HepG2 (cell line): ENCODE results near the gene STAP1. TPM values are rescaled to one million over a fixed set of nuclear protein-coding genes. Genes with fewer than 3 reads are reported as not detected.

Experiments
- CHCHD3 ChIP-seq: sonication (generic); formaldehyde crosslinking; IDR thresholded peaks from 2 replicates; pipeline ENCODE4 v1.8.0; 2022; ENCODE audit warnings: mild to moderate bottlenecking, missing genetic modification reagents, moderate library complexity
- ELF4 ChIP-seq: sonication (generic); formaldehyde crosslinking; IDR thresholded peaks from 2 replicates; pipeline ENCODE4 v1.5.0; 2020; ENCODE audit warnings: missing genetic modification reagents, mild to moderate bottlenecking, moderate library complexity, borderline replicate concordance
- ERF ChIP-seq: IDR thresholded peaks from 2 replicates; pipeline ENCODE4 v1.6.1; 2018; ENCODE audit warnings: missing biosample characterization, missing genetic modification reagents
- FOXK2 ChIP-seq: fragments of 450-650 bp; IDR thresholded peaks from 2 replicates; pipeline ENCODE4 v1.6.1; 2016
- HINFP ChIP-seq: sonication (generic); formaldehyde crosslinking; IDR thresholded peaks from 2 replicates; pipeline ENCODE4 v1.4.0; 2020; ENCODE audit warnings: low read depth, mild to moderate bottlenecking, missing genetic modification reagents
- HNF1B ChIP-seq: sonication (generic); formaldehyde crosslinking; IDR thresholded peaks from 2 replicates; pipeline ENCODE4 v1.5.1; 2020; ENCODE audit warnings: mild to moderate bottlenecking, moderate library complexity, missing genetic modification reagents
- HNF4G ChIP-seq, 2 experiments: sonication (generic) in 1 of 2; formaldehyde crosslinking in 1 of 2; IDR thresholded peaks; 2 replicates each; pipeline versions ENCODE4 v1.4.0 to v1.6.1; 2011 to 2020; ENCODE audit warnings: borderline replicate concordance in 2 of 2, low read depth in 2 of 2, mild to moderate bottlenecking in 2 of 2, low read length in 1 of 2, missing genetic modification reagents in 1 of 2, moderate library complexity in 1 of 2
- HOMEZ ChIP-seq: IDR thresholded peaks from 2 replicates; pipeline ENCODE4 v1.6.1; 2016; ENCODE audit warnings: low read depth
- JDP2 ChIP-seq: sonication (generic); formaldehyde crosslinking; IDR thresholded peaks from 2 replicates; pipeline ENCODE4 v1.8.1; 2022; ENCODE audit warnings: missing genetic modification reagents, borderline replicate concordance
- MAFF ChIP-seq: IDR thresholded peaks from 2 replicates; pipeline ENCODE4 v1.6.1; 2011; ENCODE audit warnings: low read depth, low read length, improper control_type of control experiment
- MED8 ChIP-seq: sonication (generic); formaldehyde crosslinking; IDR thresholded peaks from 2 replicates; pipeline ENCODE4 v1.8.1; 2023; ENCODE audit warnings: mild to moderate bottlenecking, missing genetic modification reagents; ENCODE audit not compliant: insufficient replicate concordance
- NRL ChIP-seq: sonication (generic); formaldehyde crosslinking; IDR thresholded peaks from 2 replicates; pipeline ENCODE4 v1.5.0; 2020; ENCODE audit warnings: missing genetic modification reagents, mild to moderate bottlenecking, moderate library complexity, borderline replicate concordance
- RERE ChIP-seq: IDR thresholded peaks from 2 replicates; pipeline ENCODE4 v1.6.1; 2016; ENCODE audit warnings: low read depth, missing genetic modification reagents, missing compliant biosample characterization
- SRSF4 ChIP-seq: fragments of 200-400 bp; formaldehyde crosslinking; IDR thresholded peaks from one replicate; pipeline ENCODE4 v1.6.1; 2018; ENCODE audit warnings: mild to moderate bottlenecking, low read depth, low read length, moderate library complexity; ENCODE audit not compliant: poor library complexity, severe bottlenecking
- SUZ12 ChIP-seq: fragments of 150-350 bp; IDR thresholded peaks from 2 replicates; pipeline ENCODE4 v1.6.1; 2014; ENCODE audit warnings: low read depth, low read length
- ZKSCAN8 ChIP-seq: IDR thresholded peaks from 2 replicates; pipeline ENCODE4 v1.6.1; 2016; ENCODE audit warnings: borderline replicate concordance, missing genetic modification reagents, missing compliant biosample characterization
- ZNF720 ChIP-seq: sonication (generic); formaldehyde crosslinking; IDR thresholded peaks from 2 replicates; pipeline ENCODE4 v1.4.0; 2020; ENCODE audit warnings: missing genetic modification reagents
- ZNF841 ChIP-seq: sonication (generic); formaldehyde crosslinking; IDR thresholded peaks from 2 replicates; pipeline ENCODE4 v1.8.1; 2023; ENCODE audit warnings: missing genetic modification reagents, borderline replicate concordance
- polyA plus RNA-seq, 8 experiments: library from polyadenylated mRNA; depleted of rRNA in 3 of 8; stranded (reverse) in 7 of 8; unstranded in 1 of 8; fragments of >200 nt; fragmentation: Illumina TruSeq in 4 of 8; extraction: Trizol in 4 of 8; gene quantifications; 2 replicates each; pipeline versions ENCODE4 v1.2.1 to v1.2.3, GENCODE V29; 2011 to 2016; ENCODE audit warnings: low read depth in 4 of 8, missing spikeins in 1 of 8, mixed read lengths in 1 of 8; ENCODE audit not compliant: insufficient read depth in 1 of 8
- total RNA-seq, 5 experiments: library from RNA; depleted of rRNA; stranded (reverse); fragments of >200 nt; fragmentation: Illumina TruSeq; extraction: Trizol; gene quantifications; 2 replicates each; pipeline ENCODE4 v1.2.3, GENCODE V29; 2016; ENCODE audit warnings: low read depth in 1 of 5

STAP1 gene
- total and polyA plus RNA-seq, 2 of the 13 experiments (the other 11 are each of a cell fraction or from before 2014, with no cell fraction given) = not detected

- TF ChIP-seq RERE (CRISPR knock-in tag) (no peak), MED8 (CRISPR knock-in tag) (no peak), CHCHD3 (CRISPR knock-in tag) (no peak), FOXK2 (peak; percentile 65; the same call in 1 of the 2 replicates), ELF4 (CRISPR knock-in tag) (0 out of 2 replicates have a peak, but pooled peaks have one; percentile 57), ZNF720 (CRISPR knock-in tag) (no peak), HINFP (CRISPR knock-in tag) (no peak), SRSF4 (no peak), ZKSCAN8 (CRISPR knock-in tag) (no peak), HNF1B (CRISPR knock-in tag) (peak; percentile 60; the same call in 1 of the 2 replicates), ERF (CRISPR knock-in tag) (no peak), HOMEZ (CRISPR knock-in tag) (peak; percentile 93), HNF4G (IDR thresholded peaks at IDR 0.05; ENCODE audit: borderline replicate concordance, low read depth, low read length) (no peak), HNF4G (CRISPR knock-in tag; IDR thresholded peaks at IDR 0.05; ENCODE audit: borderline replicate concordance, low read depth) (no peak), ZNF841 (no peak), NRL (CRISPR knock-in tag) (peak; percentile 76; the same call in 1 of the 2 replicates), MAFF (no peak), JDP2 (CRISPR knock-in tag) (no peak), SUZ12 (no peak)
Measured at GRCh38 chr4:67545199-67546003, 13.1 kb upstream of the STAP1 start, which contains the start of gene CENPC (continued).
